GM12801 (cell line): ENCODE measurements around the gene UBE2V1.

ENCODE experiments used
- CTCF ChIP-seq: IDR thresholded peaks from one replicate; pipeline ENCODE4 v1.5.1; 2011; ENCODE audit warnings: control low read depth; ENCODE audit not compliant: insufficient read length; ENCODE audit errors: extremely low read depth

The UBE2V1 gene

DNA sequence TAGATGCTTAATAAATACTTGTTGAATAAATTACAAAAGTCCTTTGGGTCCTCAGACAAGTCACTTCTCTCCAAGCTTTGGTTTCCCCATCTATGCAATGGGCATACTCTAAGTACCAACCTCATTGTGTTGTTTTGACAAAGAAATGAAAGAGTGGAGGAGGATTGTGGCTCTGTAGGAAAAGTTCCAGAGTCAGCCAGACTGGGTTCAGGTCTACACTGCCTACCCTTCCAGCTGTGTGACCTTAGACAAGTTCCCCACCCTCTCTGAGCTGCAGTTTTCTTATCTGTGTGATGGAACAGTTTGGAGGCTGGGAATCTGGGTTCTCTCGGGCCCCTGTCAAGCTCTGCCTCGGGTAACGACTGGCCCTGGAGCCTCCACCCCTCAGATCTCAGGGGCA, 76.2 kb downstream of the UBE2V1 start:
- no peak for TF ChIP-seq CTCF

DNA sequence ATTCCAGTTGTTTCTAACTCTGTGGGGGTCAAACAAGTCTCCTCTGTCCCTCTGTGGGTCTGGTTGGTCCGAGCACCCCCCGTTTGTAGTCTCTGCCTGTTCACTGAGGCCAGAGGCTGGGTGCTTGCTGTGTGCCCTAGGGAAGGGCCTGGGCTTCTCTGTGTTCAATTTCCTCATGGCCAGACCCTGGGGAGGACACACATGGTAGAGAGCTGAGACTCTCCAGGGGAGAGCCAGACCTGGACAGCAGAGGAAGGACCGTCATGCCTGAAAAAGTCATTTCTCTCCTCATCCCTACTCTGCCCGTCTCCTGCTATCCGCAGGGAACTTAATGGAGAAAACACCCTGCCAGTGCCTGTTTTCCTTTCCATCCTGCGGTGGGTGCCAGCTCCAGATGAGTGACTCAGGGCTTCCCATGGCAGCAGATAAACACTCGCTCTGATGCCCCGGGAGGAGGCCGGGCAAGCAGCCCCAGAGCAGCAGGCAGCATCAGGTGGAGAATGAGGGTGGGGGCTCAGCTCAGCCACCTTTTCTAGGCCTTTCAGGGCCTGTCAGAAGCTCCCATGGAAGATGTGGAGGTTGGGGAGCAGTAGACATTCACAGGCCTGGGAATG, 78.3 kb downstream of the UBE2V1 start:
- no peak for TF ChIP-seq CTCF

- TF ChIP-seq CTCF: no peak
Observed at GRCh38 chr20:50032955-50033666, 79.8 kb downstream of the UBE2V1 start.
